NOMO-1 (cell line): Measurements from ENCODE around the gene GCNT2.
"Not testable (repeated sequence)": the region's sequence is repeated elsewhere in the genome, so short reads cannot be mapped to it uniquely, and the experiment has no call there.

ENCODE experiments used
- DNase-seq, 2 experiments: peaks; one replicate each; lab custom pipeline; 2025; ENCODE audit not compliant: unreplicated experiment in 2 of 2; lab: John Stamatoyannopoulos, UW

GCNT2 gene

GRCh38 chr6:10543488-10543887, 22.3 kb downstream of the GCNT2 start:
- no peak for DNase-seq

- DNase-seq: no peak
These were observed 24.3 kb downstream of the GCNT2 start for GRCh38 chr6:10545482-10545881.

GRCh38 chr6:10547809-10548208, 26.7 kb downstream of the GCNT2 start:
- DNase-seq: no peak

- no peak for DNase-seq
These were observed 29.6 kb downstream of the GCNT2 start for GRCh38 chr6:10550764-10551163.

- DNase-seq: no peak
These were observed 31.2 kb downstream of the GCNT2 start for GRCh38 chr6:10552270-10552810.

- DNase-seq: no peak
These were observed 32.7 kb downstream of the GCNT2 start for GRCh38 chr6:10553871-10554270.

- DNase-seq: no peak
These were observed 33.7 kb downstream of the GCNT2 start for GRCh38 chr6:10554826-10555225.

- no peak for DNase-seq
These were observed 34.6 kb downstream of the GCNT2 start for GRCh38 chr6:10555625-10556309.

- DNase-seq: no peak
These were observed 35.4 kb downstream of the GCNT2 start for GRCh38 chr6:10556589-10556988.

- DNase-seq: no peak
These were observed 35.8 kb downstream of the GCNT2 start for GRCh38 chr6:10556992-10557391.

GRCh38 chr6:10557913-10558312, 36.8 kb downstream of the GCNT2 start:
- DNase-seq: no peak

GRCh38 chr6:10558565-10558964, 37.4 kb downstream of the GCNT2 start:
- no peak for DNase-seq

- no peak for DNase-seq
These were observed 38.5 kb downstream of the GCNT2 start for GRCh38 chr6:10559522-10560152.

- no peak for DNase-seq
These were observed 40.6 kb downstream of the GCNT2 start for GRCh38 chr6:10561611-10562199.

GRCh38 chr6:10564975-10565673, 44.0 kb downstream of the GCNT2 start:
- DNase-seq: no peak

GRCh38 chr6:10565913-10566312, 44.8 kb downstream of the GCNT2 start:
- DNase-seq: no peak

GRCh38 chr6:10567256-10568026, 46.3 kb downstream of the GCNT2 start:
- DNase-seq: no peak

GRCh38 chr6:10569392-10570127, 48.4 kb downstream of the GCNT2 start:
- no peak for DNase-seq

- not testable (repeated sequence) for DNase-seq
These were observed 54.4 kb downstream of the GCNT2 start for GRCh38 chr6:10575519-10575918.

- DNase-seq: no peak
These were observed 55.1 kb downstream of the GCNT2 start for GRCh38 chr6:10576226-10576625.
